Keratinocyte (primary cell): ENCODE data around the gene ZNF254. TPM values are rescaled to one million over a fixed set of nuclear protein-coding genes. Genes with fewer than 3 reads are reported as not detected.

Experiments used
- DNase-seq: peaks from one replicate; pipeline ENCODE4 v3.0.0-alpha.2; 2011; ENCODE audit warnings: low read depth, missing footprints, low spot score
- FAIRE-seq: peaks from 2 replicates; lab custom pipeline; 2011; peaks lifted over from hg19 to GRCh38; lab: Jason Lieb, UNC
- H2AFZ ChIP-seq: 2 replicates; pipeline ENCODE4 v1.6.0; 2012; ENCODE audit warnings: low read length, control low read depth, inconsistent platforms; ENCODE audit not compliant: control insufficient read depth
- H3K27ac ChIP-seq: 2 replicates; pipeline ENCODE4 v1.5.1; 2011; ENCODE audit warnings: low read length; ENCODE audit not compliant: control insufficient read depth, insufficient read depth
- H3K27me3 ChIP-seq: 3 replicates; pipeline ENCODE4 v1.6.0; 2011; ENCODE audit warnings: low read length; ENCODE audit not compliant: control insufficient read depth, insufficient read depth; ENCODE audit errors: extremely low read depth
- H3K36me3 ChIP-seq, 2 experiments: 2 replicates in 1 of 2; 3 replicates in 1 of 2; pipeline ENCODE4 v1.5.1; 2011; ENCODE audit warnings: low read length in 2 of 2, mild to moderate bottlenecking in 1 of 2; ENCODE audit not compliant: control insufficient read depth in 2 of 2, insufficient read depth in 2 of 2; ENCODE audit errors: extremely low read depth in 1 of 2
- H3K4me1 ChIP-seq: 3 replicates; pipeline ENCODE4 v1.5.1; 2011; ENCODE audit warnings: low read length; ENCODE audit not compliant: control insufficient read depth, insufficient read depth; ENCODE audit errors: extremely low read depth
- H3K4me2 ChIP-seq: 3 replicates; pipeline ENCODE4 v1.6.0; 2011; ENCODE audit warnings: low read depth, low read length; ENCODE audit not compliant: control insufficient read depth, insufficient read depth; ENCODE audit errors: extremely low read depth
- H3K4me3 ChIP-seq, 3 experiments: fragments of 200-600 bp in 1 of 3; sonication (generic) in 1 of 3; 2 replicates in 2 of 3; 3 replicates in 1 of 3; pipeline ENCODE4 v1.5.1; 2011 to 2016; ENCODE audit warnings: low read length in 3 of 3, mild to moderate bottlenecking in 3 of 3, control low read depth in 2 of 3, inconsistent platforms in 1 of 3, low read depth in 1 of 3, mixed read lengths in 1 of 3, mixed run types in 1 of 3, moderate library complexity in 1 of 3; ENCODE audit not compliant: control insufficient read depth in 2 of 3, insufficient read depth in 2 of 3; ENCODE audit errors: extremely low read depth in 1 of 3
- H3K79me2 ChIP-seq: 2 replicates; pipeline ENCODE4 v1.6.0; 2012; ENCODE audit warnings: low read length; ENCODE audit not compliant: control insufficient read depth, insufficient read depth
- H3K9ac ChIP-seq: 3 replicates; pipeline ENCODE4 v1.6.0; 2011; ENCODE audit warnings: low read length; ENCODE audit not compliant: control insufficient read depth, insufficient read depth; ENCODE audit errors: extremely low read depth
- H3K9me1 ChIP-seq: 3 replicates; pipeline ENCODE4 v1.6.0; 2011; ENCODE audit warnings: low read length; ENCODE audit not compliant: control insufficient read depth, insufficient read depth; ENCODE audit errors: extremely low read depth
- H3K9me3 ChIP-seq: 2 replicates; pipeline ENCODE4 v1.5.1; 2012; ENCODE audit warnings: low read depth, low read length; ENCODE audit not compliant: control insufficient read depth
- H4K20me1 ChIP-seq: 3 replicates; pipeline ENCODE4 v1.6.0; 2011; ENCODE audit warnings: low read length; ENCODE audit not compliant: control insufficient read depth, insufficient read depth; ENCODE audit errors: extremely low read depth
- CTCF ChIP-seq, 3 experiments: IDR thresholded peaks in 1 of 3; conservative IDR thresholded peaks in 1 of 3; optimal IDR thresholded peaks in 1 of 3; 2 replicates in 2 of 3; 3 replicates in 1 of 3; pipeline versions ENCODE3 to v1.5.1; 2011; ENCODE audit warnings: low read length in 3 of 3, mild to moderate bottlenecking in 3 of 3, moderate library complexity in 2 of 3, control low read depth in 1 of 3, inconsistent platforms in 1 of 3; ENCODE audit not compliant: insufficient read depth in 2 of 3; ENCODE audit errors: extremely low read depth in 1 of 3
- EZH2 ChIP-seq: IDR thresholded peaks from one replicate; pipeline ENCODE4 v1.6.1; 2012; ENCODE audit warnings: inconsistent platforms, mild to moderate bottlenecking, low read length, moderate library complexity
- dilution Hi-C: fragments of 300-500 bp; cut with MboI; formaldehyde crosslinking; loops from one replicate; pipeline ENCODE4 v1.7.0; 2020; ENCODE audit warnings: low sequenced_read_pairs; ENCODE audit not compliant: extremely low pct_ligation_motif_present
- polyA plus RNA-seq, 5 experiments: library from polyadenylated mRNA; depleted of rRNA in 3 of 5; stranded (reverse) in 3 of 5; stranded (forward) in 1 of 5; unstranded in 1 of 5; fragments of >200 nt; gene quantifications; 1 replicate in 1 of 5; 2 replicates in 3 of 5; 3 replicates in 1 of 5; pipeline versions ENCODE4 v1.2.1 to v1.2.3, GENCODE V29; 2011 to 2012; ENCODE audit warnings: missing spikeins in 2 of 5, low read depth in 1 of 5, low replicate concordance in 1 of 5

Gene ZNF254
- polyA plus RNA-seq, 1 donor (not counting 4 experiments of a cell fraction or from before 2014, with no cell fraction given): 5.7 TPM

- H3K79me2 ChIP-seq: no peaks in the 10 kb centered on the region
- H3K27me3 ChIP-seq: no peaks in the 10 kb centered on the region
- H3K27ac ChIP-seq: no peak overlapping the region
- no peaks in the 10 kb centered on the region for H3K4me1 ChIP-seq
- peaks cover 0 to 6% of the 10 kb centered on the region in 2 experiments for H3K36me3 ChIP-seq
- dilution Hi-C loops: no loop called here
- no peak for FAIRE-seq
- no peak overlapping the region for H2AFZ ChIP-seq
- no peak overlapping the region for H3K4me3 ChIP-seq
- no peaks in the 10 kb centered on the region for H3K9me3 ChIP-seq
- H3K9me1 ChIP-seq: no peaks in the 10 kb centered on the region
- H3K9ac ChIP-seq: no peak overlapping the region
- no peak for TF ChIP-seq CTCF (optimal IDR thresholded peaks at IDR 0.05 in 1 of 3, IDR thresholded peaks at IDR 0.05 in 1 of 3, conservative IDR thresholded peaks at IDR 0.05 in 1 of 3; ENCODE audit: extremely low read depth in 1 of 3, insufficient read depth in 2 of 3, low read length in 3 of 3)
- TF ChIP-seq EZH2: no peak
- DNase-seq: no peak
- no peaks in the 10 kb centered on the region for H4K20me1 ChIP-seq
- no peak overlapping the region for H3K4me2 ChIP-seq
Observed at GRCh38 chr19:24063295-24063694, 23.7 kb upstream of the ZNF254 start.

GRCh38 chr19:24064175-24064574 lies 22.8 kb upstream of the ZNF254 start:
- Histone ChIP-seq H3K36me3 (peaks cover 0 to 6% of the 10 kb centered on the region in 2 experiments), H3K4me1 (no peaks in the 10 kb centered on the region), H3K9ac (no peak overlapping the region), H3K27me3 (no peaks in the 10 kb centered on the region), H2AFZ (no peak overlapping the region), H3K79me2 (no peaks in the 10 kb centered on the region), H3K27ac (no peak overlapping the region), H3K4me2 (no peak overlapping the region), H3K4me3 (no peak overlapping the region), H4K20me1 (no peaks in the 10 kb centered on the region), H3K9me3 (no peaks in the 10 kb centered on the region), H3K9me1 (no peaks in the 10 kb centered on the region)
- dilution Hi-C loops: no loop called here
- no peak for TF ChIP-seq CTCF (optimal IDR thresholded peaks at IDR 0.05 in 1 of 3, IDR thresholded peaks at IDR 0.05 in 1 of 3, conservative IDR thresholded peaks at IDR 0.05 in 1 of 3; ENCODE audit: extremely low read depth in 1 of 3, insufficient read depth in 2 of 3, low read length in 3 of 3)
- no peak for TF ChIP-seq EZH2
- DNase-seq: no peak
- FAIRE-seq: no peak
